ENCODE results near the gene SLC16A7.

DNA sequence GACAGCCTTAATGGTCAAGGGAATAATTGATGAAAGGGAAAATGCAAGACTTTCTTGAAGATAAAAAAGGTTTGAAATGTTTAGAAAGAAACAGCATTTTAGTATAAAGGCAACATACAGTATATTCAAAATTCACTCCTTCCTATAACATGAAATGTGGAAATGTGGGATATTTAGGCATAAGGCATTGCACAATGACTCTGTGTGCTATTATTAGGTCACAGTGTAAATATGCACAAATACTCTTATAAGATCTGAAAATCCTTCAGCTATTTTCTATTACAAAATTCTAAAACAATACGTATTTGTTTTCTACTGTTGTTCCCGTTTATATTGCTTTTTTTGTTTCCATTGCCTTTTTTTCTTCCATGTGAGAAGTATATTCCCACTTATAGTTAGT lies 127.7 kb downstream of the SLC16A7 start:
- TF ChIP-seq, protein P1, sequence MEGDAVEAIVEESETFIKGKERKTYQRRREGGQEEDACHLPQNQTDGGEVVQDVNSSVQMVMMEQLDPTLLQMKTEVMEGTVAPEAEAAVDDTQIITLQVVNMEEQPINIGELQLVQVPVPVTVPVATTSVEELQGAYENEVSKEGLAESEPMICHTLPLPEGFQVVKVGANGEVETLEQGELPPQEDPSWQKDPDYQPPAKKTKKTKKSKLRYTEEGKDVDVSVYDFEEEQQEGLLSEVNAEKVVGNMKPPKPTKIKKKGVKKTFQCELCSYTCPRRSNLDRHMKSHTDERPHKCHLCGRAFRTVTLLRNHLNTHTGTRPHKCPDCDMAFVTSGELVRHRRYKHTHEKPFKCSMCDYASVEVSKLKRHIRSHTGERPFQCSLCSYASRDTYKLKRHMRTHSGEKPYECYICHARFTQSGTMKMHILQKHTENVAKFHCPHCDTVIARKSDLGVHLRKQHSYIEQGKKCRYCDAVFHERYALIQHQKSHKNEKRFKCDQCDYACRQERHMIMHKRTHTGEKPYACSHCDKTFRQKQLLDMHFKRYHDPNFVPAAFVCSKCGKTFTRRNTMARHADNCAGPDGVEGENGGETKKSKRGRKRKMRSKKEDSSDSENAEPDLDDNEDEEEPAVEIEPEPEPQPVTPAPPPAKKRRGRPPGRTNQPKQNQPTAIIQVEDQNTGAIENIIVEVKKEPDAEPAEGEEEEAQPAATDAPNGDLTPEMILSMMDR (IDR thresholded peaks at IDR 0.05): no peak
- TF ChIP-seq POLR2A (IDR thresholded peaks at IDR 0.05): no peak
